A673 (cell line): Measurements from ENCODE around the gene CSPG4.

ENCODE experiments used
- CTCF ChIP-seq: fragments of 300-800, 200-600 bp; sonication (generic); conservative IDR thresholded peaks from 2 replicates; pipeline ENCODE4 v1.5.1; 2017; ENCODE audit warnings: low read depth, mild to moderate bottlenecking, antibody characterized with exemption, low read length, moderate library complexity, mixed read lengths
- EZH2 ChIP-seq: fragments of 200-600 bp; sonication (generic); IDR thresholded peaks from 2 replicates; pipeline ENCODE4 v1.6.1; 2017; ENCODE audit warnings: borderline replicate concordance, low read depth, mild to moderate bottlenecking, mixed read lengths, antibody characterized with exemption, low read length; ENCODE audit not compliant: poor library complexity, severe bottlenecking

GRCh38 chr15:75649848-75650247 is 62.8 kb downstream of the CSPG4 start:
- TF ChIP-seq CTCF: no peak
- TF ChIP-seq EZH2: no peak
